GM21737 (cell line): Measurements from ENCODE around the gene FOXE1.

Experiments used
- ATAC-seq: cut with Tn5 transposase; IDR thresholded peaks from one replicate; pipeline ENCODE4 v1.9.1; 2021; ENCODE audit warnings: mild to moderate bottlenecking, moderate library complexity; ENCODE audit not compliant: unreplicated experiment

FOXE1 gene

DNA sequence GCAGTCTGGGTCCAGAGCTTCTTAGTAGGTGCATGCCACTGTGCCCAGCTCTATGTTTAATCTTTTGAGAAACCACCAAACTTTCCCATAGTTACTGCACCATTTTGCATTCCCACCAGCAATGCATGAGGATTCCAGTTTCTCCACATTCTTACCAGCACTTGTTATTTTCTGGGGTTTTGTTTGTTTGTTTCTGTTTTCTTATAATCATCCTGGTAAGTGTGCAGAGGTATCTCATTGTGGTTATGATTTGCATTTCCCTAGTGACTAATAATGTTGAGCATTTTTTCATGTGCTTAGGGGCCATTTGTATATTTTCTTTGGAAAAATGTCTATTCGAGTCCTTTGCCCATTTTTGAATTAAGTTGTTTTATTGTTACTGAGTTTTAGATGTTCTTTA is 11.4 kb downstream of the FOXE1 start:
- ATAC-seq = no peak

DNA sequence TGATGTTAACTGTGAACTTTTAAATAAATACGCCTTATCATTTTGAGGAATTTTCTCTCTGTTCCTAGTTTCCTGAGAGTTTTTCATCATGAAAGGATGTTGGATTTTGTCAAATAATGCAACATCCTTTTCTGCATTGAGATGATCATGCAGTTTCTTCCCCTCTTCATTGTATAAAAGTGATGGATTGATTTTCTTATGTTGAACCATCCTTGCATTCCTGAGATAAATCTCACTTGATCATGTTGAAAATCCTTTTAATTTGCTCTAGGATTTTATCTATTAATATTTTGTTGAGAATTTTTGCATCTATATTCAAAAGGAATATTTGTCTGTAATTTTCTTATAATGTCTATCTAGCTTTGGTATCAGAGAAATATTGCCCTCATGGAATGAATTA is 13.3 kb downstream of the FOXE1 start:
- no peak for ATAC-seq

DNA sequence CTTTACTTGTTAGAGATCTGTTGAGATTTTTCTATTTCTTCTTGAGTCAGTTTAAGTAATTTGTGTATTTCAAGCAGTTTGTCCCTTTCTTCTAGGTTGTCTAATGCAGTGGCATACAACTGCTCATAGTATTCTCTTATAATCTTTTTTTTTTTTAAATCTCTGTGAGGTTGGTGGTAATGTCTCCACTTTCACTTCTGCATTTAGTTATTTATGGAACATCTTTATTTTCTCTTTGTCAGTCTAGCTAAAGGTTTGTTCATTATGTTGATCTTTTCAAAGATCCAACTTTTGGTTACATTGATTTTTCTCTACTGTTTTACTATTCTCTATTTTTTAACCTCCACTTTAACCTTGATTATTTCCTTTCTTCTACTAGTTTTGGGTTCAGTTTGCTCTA is 13.8 kb downstream of the FOXE1 start:
- ATAC-seq = no peak

DNA sequence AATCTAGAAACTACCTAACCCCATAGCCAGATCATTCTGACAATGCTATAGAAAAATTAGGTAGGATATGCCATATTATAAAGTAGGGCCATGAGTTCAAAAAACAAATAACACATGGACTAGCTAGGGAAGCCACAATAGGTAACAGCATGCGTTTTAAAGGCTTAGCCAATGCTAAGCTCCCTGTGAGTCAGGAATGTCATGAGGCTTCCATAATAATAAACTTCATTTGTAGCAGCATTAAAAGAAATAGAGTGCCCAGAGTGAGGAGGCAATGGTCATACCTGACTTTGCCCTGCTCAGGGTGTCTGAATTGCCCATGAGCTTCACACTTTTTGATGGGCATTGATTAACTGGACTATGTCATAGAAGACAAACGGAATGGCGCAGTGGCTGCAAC is 15.8 kb downstream of the FOXE1 start:
- ATAC-seq = no peak

DNA sequence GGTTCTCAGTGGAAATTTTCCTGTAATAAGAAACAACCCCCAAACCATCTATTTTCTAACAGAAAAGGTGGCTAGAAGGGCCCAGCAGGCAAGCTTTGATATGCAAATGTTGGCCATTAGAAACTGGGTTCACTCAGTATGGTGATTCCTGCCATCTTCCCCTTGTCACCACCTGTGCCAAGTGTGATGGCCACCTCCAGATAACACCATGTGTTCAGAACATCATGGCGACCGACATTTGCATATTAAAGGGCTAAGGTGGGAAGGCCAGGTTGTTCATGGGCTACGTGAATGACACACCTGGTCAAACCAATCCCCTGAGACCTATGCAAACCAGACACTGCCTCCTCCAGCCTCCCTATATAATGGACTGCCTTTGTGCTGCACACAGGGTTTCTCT is 20.4 kb downstream of the FOXE1 start:
- no peak for ATAC-seq

DNA sequence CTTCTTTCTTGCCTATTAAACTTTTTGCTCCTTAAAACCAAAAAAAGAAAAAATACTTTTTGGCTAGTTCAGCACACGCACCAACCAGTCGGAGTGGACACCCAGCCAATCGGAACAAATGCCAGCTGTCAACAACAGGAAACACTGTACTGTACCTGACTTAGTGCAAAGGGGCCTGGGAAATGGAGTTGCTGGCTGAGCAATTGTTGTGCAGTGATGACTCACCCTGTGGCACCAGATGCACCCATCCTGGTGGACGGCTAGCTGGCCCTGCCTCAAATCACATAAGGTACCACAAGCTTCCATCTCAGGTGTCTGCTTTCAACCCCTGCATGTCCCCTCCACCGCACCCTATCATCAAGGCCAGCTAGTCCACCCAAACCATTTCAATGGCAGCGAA is 20.9 kb downstream of the FOXE1 start:
- ATAC-seq = no peak

DNA sequence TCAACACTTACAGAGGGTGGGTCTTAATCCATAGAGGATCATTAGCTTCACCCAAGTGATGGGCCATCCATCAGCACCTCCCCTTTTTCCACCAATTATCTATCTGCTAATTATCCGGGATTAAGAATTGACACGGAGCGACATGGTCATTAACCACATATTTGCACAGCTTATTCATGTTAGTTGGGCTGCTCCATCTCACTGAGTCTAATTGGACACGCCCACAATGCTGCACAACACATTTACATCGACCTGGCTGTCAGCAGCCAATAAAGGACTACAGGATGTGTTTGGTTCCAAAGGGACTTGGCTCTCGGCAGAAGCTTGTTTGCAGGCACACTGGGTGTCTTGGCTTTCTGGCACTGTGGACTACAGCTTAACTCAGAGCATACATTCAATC is 21.6 kb downstream of the FOXE1 start:
- no peak for ATAC-seq

DNA sequence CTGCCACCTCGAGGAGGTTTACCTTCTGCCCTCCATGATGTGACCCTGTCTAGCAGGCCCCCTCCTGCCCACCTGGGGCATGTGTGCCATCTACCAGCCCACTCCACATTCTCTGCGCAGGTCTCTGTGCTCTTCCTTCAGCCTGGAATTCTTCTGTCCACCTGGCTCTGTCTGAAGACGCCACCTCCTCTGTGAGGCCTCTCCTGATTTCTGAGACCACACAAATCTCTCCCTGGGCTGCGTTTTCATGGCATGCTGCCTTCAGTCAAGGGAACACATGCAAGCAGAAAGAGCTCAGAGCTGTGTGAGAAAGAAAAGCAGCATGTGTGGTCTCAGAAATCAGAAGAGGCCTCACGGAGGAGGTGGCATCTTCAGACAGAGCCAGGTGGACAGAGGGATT is 22.1 kb downstream of the FOXE1 start:
- no peak for ATAC-seq

DNA sequence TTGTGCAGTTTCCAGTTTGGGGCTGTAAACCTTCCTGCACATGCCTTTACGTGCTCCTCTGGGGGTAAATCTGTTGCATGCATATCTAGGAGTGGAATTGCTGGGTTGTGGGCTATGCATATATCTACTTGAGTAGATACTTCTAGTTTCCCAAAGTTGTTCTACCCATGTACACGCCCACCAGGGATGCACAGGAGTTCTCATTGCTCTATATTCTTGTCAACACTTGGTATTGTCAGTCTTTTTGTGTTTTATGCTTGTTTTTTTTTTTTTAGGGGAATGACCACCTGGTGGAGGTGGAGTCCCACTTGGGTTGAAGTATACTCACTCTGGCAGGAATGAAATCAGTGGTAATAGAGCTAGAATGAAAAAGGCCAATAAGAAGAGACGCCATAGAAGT is 23.0 kb downstream of the FOXE1 start:
- no peak for ATAC-seq

DNA sequence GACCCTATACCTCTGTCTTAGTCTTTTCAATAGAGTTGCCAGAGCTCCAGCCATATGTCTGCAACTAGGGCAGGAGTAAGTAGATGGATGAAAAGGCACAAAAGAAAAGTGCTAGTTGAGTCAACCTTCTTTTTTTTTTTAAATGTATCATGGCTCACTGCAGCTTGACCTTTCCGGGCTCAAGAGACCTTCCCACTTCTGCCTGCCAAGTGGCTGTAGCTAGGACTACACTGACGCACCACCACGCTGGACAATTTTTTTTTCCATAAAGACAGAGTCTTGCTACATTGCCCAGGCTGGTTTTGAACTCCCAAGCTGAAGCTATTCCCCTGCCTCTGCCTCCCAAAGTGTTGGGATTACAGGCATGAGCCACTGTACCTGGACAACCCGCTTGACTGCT is 27.3 kb downstream of the FOXE1 start:
- no peak for ATAC-seq

DNA sequence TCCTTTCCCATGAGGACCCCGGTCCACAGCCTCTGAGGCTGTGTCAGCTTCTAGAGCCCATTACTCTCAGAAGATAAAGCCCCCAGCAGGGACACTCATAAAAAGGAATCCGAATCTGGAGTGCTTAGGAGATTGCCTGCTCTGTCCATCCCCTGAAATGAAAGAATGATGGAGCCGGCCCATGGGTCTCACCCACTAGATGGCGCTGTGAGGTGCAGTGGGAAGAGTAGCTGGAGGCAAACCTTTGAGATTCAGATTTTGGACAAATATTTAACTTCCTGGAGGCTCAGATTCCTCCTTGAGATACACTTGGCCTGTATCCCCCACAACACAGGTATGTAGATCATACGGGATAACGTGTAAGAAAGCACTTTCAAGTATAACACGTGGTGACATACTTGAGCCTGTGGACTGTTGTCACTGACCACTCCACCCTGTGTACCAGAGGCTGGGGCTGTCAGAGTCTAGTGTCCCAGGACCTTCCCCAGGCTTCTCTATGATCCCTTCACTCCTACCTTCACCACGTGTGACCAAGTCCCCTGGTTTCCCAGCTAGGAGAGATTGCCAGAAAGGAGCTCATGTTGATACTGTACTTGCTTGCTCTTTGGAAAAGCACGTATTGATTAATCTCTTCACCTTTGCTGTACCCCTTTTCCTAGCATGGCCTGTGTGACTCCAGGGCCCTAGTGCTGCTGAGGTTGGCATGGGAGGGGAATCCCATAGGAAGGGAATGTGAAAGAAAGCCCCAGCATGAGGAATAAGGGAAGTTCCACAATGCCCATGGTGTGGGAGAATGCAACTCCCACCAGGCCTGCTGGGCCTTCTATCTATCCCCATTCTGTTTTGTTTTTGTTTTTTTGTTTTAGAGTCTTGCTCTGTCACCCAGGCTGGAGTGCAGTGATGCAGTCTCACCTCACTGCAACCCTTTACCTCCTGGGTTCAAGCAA is 37.2 kb downstream of the FOXE1 start:
- ATAC-seq = no peak

DNA sequence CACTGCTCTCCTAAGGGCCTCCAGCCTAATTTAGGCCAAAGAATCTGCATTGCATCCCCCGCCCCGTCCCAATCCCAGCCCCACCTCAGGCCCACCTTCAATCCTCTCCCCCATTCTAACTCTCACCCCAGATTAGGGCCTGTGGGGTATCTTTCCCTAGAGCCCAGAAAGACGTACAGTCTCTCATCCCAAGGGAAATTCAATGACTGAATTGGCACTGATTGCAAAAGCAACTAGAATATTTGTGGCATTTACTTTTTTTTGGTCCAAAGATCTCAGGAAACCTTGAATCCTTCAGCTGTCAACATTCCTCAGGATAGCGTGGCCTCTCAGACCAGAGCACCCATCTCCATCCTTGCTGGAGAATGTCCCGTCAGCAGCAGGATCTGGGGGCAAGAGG is 38.7 kb downstream of the FOXE1 start:
- ATAC-seq = no peak

DNA sequence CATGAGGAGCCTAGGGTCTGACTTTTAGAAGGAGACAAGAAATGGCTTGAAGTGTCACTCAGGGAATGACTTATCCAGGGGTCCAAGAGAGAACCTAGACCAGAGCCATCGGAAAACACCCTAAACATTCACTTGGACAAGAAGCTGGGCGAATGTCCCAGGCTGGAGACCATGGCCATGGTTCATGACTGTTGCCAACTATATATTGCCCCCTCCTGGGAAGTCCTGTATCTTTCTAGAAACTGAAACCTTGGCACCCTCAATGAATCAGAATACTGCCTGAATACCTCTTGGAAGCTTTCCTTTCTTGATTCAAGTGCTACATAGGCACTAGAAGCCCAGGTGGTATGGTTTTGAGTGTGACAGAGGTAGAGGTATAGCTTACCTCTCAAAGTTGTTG is 39.4 kb downstream of the FOXE1 start:
- no peak for ATAC-seq

DNA sequence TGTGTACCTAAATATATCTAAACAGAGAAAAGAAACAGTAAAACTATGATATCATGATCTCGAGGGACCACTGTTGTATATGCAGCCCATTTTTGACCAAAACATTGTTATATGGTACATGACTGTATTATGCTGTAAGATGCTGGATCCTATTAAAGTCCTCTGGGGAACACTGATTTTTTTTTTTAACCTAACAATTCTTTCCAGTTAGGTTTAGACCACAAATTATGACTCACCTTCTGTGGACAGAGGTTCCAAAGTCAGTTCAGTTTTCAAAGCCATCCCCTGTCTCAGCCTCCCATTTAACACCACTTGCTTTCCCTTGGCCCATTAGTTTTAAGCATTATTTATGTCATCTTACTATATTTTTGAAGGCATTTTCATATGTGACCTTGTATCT is 42.2 kb downstream of the FOXE1 start:
- no peak for ATAC-seq

DNA sequence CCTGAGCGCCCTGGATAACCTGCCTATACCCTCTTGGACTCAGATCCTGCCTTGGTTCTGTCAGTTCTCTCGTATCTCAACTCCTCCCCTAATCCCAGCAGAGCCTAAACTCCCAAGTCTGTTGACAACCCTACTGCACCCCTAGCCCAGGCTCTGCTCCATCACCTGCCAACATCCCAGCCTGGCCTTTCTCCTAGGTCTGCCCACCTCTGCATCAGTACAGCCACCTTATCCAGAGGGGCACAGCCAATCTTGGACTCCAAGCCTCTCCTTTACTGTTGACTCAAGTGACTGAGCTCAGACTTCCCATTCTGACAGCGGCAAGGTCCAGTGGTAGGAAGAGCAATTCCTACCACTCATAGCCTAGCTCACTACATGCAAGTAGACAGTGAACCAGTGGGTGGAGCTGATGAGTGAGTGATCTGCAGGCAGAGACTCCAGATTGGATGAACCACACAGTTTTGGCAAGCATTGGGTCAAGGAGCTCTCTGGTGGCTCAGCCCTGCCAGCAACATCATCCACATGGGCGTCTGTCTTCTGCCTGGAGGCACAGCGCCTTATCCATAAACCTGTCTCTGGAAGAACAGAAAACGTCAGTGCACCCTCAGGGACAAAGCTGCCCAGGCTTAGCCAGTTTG is 42.8 kb downstream of the FOXE1 start:
- no peak for ATAC-seq

DNA sequence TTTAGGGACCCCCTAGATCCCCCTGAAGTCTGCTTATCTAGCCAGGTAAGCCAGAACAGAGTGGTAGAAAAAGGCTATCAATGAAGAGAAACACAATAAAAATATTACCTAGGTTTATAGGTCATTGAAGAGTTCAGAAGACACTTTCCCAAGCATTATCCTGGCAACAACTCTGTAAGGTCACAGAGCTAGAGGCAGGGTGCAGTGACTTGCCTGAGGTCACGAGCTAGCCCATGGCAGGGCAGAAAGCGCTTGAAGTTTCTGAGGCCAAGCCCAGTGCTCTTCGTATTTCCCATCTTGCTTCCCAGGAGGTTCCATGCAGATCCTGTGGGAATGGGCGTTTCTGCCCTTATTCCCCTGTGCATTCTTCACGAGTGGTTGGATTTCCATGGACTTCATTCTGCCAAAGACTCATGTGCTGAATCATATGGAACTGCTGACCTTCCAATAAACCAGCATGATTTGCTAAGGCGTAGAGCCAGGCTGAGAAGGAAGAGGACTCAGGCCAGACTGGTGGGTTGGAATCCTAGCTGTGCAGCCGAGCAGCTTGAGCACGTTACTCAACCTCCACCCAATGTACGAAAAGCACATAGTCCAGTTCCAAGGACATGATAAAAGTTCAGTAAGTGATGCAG is 47.2 kb downstream of the FOXE1 start:
- no peak for ATAC-seq

DNA sequence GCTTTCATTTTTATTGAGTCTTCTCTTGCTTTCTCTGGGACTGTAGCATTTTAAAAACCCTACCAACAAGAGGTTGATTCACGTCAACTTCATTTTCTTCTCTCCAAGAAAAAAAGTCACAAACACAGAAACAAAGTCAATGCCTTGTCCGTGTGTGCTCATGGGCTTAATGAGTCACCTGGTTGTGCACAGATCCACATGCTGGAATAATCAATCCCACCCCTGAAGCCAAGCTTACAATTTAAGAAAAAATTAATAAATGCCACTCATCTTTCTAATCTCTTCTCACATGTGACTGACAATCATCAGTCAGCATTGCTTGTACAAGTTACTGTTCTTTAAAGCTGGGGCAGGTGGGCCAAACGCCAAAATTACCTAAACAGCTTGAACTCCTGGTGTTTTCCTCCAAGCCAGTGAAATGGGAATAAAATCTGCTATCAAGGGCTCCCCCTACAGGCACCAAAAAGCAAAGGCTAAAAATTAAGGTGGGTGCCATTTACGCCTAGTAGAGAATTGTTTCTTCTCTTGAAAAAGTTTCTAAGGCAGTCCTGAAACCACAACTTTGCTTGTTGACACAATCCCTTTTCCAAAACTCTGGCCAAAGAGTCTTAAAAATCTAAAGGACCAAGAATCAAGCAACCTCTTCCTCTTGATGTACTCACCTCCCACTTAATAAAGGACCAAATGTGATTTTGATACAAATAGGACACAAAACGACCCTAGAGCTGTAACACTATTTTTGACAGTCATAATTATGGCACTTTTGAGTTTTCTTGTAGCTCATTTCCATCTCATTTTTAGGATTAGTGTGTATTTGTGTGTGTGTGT is 47.9 kb downstream of the FOXE1 start:
- ATAC-seq = no peak

DNA sequence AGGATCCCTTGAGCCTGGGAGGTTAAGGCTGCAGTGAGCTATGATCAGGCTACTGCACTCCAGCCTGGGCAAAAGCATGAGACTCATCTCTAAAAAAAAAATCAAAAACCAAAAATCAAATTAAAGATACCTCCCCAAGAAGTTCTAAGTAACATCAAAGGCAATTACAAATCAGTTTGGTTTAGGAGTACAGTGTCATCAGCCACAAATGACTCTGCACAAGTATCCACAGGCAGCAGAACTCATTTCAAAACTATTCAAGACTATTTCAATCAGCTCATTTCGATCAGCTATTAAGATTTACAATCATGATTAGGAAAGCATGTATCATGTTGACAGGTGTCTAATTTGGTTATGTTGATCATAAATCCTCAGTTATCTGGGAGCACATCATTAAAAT is 50.2 kb downstream of the FOXE1 start:
- no peak for ATAC-seq

DNA sequence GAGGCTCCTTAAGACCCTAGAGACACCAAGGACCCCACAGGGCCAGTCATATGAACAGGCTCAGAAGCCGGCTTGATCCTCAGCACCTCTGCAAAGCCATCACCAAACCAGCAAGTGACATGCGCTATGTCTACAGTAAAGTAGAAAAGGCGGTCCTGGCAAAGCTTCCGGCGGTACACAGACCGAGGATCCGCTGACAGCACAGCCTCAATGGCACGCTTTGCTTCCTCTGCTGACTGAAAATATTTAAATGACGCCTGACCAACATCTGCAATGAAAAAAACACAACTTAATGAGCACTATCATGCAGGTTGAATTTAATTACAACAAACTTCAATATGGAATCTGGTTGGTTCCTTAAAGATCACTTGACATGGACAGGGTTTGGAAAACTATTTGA is 51.7 kb downstream of the FOXE1 start:
- no peak for ATAC-seq

DNA sequence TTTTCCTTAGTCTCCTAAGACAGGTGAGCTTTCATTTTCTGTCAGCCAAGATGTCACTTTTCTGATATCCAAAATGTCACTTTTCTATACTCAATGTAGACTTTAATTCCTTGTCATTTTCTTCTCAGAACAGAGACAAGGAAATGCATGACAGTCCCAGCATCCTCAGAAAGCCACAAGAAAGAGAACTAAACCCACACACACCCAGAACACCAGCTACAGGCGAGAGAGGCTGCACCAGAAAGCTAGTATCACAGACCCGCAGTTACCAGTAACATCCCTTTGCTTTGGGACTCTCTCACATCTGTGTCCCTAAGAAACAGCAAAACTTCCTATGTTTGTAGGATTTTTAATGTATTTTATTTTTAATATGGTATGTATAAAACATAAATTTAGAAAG is 52.2 kb downstream of the FOXE1 start:
- ATAC-seq = no peak
